ENCODE results near the gene TPT1.

TPT1 gene

GRCh38 chr13:45341799-45342500, 967 bp upstream of the TPT1 start:
- DNase-seq (ENCODE audit: low read depth) = peak; percentile 52
- TF ChIP-seq CTCF (conservative IDR thresholded peaks at IDR 0.05; ENCODE audit: low read depth, low read length) = no peak
- H3K4me3 ChIP-seq (ENCODE audit: low read depth, low read length) = peak overlapping the region; percentile 95

- TF ChIP-seq CTCF (conservative IDR thresholded peaks at IDR 0.05; ENCODE audit: low read depth, low read length) = peak; percentile 64
- DNase-seq (ENCODE audit: low read depth) = peak; percentile 96
- H3K4me3 ChIP-seq (ENCODE audit: low read depth, low read length) = peak overlapping the region; percentile 92
These were observed 455 bp downstream of the TPT1 start for GRCh38 chr13:45340422-45341033.

- no peak for DNase-seq (ENCODE audit: low read depth)
- H3K4me3 ChIP-seq (ENCODE audit: low read depth, low read length) = peak overlapping the region; percentile 92
These were observed 1.1 kb downstream of the TPT1 start for GRCh38 chr13:45339867-45340266.

GRCh38 chr13:45339399-45339798, 1.6 kb downstream of the TPT1 start:
- peak overlapping the region; percentile 92 for H3K4me3 ChIP-seq (ENCODE audit: low read depth, low read length)
- no peak for DNase-seq (ENCODE audit: low read depth)
- no peak for TF ChIP-seq CTCF (conservative IDR thresholded peaks at IDR 0.05; ENCODE audit: low read depth, low read length)

More at GRCh38 chr13:45339867-45340266, 1.1 kb downstream of the TPT1 start:
- no peak for TF ChIP-seq CTCF (conservative IDR thresholded peaks at IDR 0.05; ENCODE audit: low read depth, low read length)

- H3K4me3 ChIP-seq (ENCODE audit: low read depth, low read length) = peak overlapping the region; percentile 20
- no peak for DNase-seq (ENCODE audit: low read depth)
- no peak for TF ChIP-seq CTCF (conservative IDR thresholded peaks at IDR 0.05; ENCODE audit: low read depth, low read length)
These were observed 3.2 kb downstream of the TPT1 start for GRCh38 chr13:45337803-45338202.

GRCh38 chr13:45337395-45337794, 3.6 kb downstream of the TPT1 start:
- no peak overlapping the region for H3K4me3 ChIP-seq (ENCODE audit: low read depth, low read length)
- DNase-seq (ENCODE audit: low read depth) = no peak
- TF ChIP-seq CTCF (conservative IDR thresholded peaks at IDR 0.05; ENCODE audit: low read depth, low read length) = no peak
